ENCODE measurements around the gene LZIC.

The LZIC gene

DNA sequence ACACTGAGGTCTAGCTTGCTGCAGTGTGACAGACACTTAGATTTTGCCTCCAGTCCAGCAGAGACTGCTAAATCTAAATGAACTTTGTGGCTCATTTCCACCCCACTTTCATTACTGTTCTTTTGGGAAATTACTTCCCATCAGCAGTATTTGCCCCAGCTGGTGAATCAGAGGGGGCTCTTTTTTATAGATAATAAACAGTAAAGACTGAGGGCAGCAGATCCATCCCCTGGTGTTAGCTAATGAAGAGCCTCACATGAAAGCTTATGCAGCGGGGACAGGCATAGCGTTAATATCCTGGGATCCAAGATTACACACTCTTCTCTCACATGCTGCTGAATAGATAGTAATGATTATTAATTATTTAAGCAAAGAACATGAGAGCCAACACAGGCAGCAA lies 26.7 kb downstream of the LZIC start:
- no peak for DNase-seq
- no peaks in the 10 kb centered on the region for H3K36me3 ChIP-seq

DNA sequence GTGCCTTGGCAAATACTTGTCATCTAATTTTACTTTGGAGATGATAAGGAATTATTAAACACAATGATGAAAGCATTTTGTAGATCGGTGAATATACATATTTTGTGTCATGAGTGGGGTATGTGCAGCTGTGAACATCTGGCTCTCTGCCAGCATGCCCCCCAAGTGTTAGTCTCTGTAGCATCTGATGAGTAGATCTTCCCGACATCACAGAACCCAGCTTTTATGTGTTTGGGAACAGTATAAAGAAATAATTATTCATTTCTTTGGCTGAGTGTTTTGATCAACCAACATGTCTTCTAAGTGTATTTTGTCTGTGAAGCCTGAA lies 28.6 kb downstream of the LZIC start:
- Histone ChIP-seq H3K36me3 (no peaks in the 10 kb centered on the region), H3K27me3 (no peaks in the 10 kb centered on the region), H3K4me1 (no peaks in the 10 kb centered on the region), H3K9me3 (no peaks in the 10 kb centered on the region), H3K4me3 (ENCODE audit: low read depth, low read length) (no peak overlapping the region)
- TF ChIP-seq, protein P1, sequence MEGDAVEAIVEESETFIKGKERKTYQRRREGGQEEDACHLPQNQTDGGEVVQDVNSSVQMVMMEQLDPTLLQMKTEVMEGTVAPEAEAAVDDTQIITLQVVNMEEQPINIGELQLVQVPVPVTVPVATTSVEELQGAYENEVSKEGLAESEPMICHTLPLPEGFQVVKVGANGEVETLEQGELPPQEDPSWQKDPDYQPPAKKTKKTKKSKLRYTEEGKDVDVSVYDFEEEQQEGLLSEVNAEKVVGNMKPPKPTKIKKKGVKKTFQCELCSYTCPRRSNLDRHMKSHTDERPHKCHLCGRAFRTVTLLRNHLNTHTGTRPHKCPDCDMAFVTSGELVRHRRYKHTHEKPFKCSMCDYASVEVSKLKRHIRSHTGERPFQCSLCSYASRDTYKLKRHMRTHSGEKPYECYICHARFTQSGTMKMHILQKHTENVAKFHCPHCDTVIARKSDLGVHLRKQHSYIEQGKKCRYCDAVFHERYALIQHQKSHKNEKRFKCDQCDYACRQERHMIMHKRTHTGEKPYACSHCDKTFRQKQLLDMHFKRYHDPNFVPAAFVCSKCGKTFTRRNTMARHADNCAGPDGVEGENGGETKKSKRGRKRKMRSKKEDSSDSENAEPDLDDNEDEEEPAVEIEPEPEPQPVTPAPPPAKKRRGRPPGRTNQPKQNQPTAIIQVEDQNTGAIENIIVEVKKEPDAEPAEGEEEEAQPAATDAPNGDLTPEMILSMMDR (IDR thresholded peaks at IDR 0.05; ENCODE audit: low read depth, low read length) = no peak
- DNase-seq = no peak

More for the DNA sequence above, 26.7 kb downstream of the LZIC start:
- H3K4me1 ChIP-seq = no peaks in the 10 kb centered on the region
- no peaks in the 10 kb centered on the region for H3K27me3 ChIP-seq
- no peaks in the 10 kb centered on the region for H3K9me3 ChIP-seq
- TF ChIP-seq, protein P1 (IDR thresholded peaks at IDR 0.05; ENCODE audit: low read depth, low read length) = no peak
- no peak overlapping the region for H3K4me3 ChIP-seq (ENCODE audit: low read depth, low read length)

DNA sequence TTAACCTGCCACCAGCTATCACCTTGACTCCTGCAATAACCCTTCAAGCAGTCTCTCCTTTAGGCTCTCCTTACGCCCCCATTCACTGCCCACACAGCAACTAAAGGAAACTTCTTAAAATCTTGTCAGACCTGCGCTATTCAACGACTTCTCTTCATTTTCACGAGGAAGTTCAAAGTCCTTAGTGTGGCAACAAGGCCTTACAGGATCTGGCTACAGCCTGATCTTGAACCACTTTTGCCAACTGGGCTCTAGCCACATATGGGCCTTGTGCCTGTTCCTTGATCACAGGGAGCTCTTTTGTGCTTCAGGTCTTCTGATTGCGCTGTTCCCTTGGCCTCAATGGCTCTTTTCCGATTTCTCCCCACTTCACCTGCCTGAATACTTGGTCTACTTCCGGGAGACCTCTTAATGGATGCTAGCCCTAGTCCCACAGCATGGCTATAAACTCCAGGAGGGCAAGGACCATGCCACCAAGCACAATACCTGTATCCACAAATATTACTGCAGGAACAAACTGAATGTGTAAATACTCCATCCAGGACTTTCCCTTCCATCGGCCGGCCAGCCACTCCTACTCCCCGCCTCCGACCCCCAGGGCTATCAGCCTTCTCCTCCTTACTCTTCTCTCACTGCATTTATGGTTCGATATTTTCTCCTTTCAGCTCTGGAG lies 30.8 kb downstream of the LZIC start:
- no peak for DNase-seq
- TF ChIP-seq, protein P1 (IDR thresholded peaks at IDR 0.05; ENCODE audit: low read depth, low read length) = no peak
- H3K27me3 ChIP-seq = no peaks in the 10 kb centered on the region
- no peaks in the 10 kb centered on the region for H3K9me3 ChIP-seq
- no peaks in the 10 kb centered on the region for H3K4me1 ChIP-seq
- no peaks in the 10 kb centered on the region for H3K36me3 ChIP-seq
- no peak overlapping the region for H3K4me3 ChIP-seq (ENCODE audit: low read depth, low read length)

DNA sequence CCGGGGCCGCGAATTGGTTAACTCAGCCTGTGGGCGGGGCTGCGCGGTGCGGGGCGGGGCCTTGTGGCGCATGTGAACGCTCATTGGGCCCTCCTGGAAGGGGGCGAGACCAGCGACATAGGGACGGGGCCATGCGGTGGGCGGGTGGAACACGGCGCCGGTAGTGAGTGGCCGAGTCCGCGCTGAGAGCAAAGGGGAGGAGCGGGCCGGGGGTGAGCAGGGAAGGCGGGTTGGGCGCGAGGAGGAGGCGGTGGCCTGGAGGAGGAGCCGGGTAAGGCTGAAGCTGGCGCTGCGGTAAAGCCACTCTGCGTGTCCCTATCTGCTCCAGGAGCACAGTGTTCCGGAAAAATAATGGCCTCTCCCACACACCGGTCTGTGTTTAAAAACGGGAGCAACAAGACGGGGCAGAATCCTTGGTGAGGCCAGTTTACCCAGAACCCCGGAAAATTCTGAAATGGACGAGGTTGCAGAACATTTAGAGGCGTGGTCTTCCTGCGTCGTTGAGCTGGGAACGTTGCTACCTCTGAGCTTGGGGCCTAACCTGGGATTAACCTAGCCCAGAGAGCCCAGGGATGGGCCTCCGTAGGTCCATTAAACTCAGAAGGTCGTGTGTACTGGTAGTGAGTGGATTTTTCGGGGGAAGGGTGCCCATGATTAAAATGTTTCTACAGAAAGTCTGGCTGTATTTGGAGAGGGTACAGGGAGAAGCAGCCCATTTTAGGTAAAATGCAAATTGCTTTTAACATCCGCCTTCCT lies 32.6 kb downstream of the LZIC start:
- H3K36me3 ChIP-seq = no peaks in the 10 kb centered on the region
- no peaks in the 10 kb centered on the region for H3K9me3 ChIP-seq
- DNase-seq = peak; percentile 99
- TF ChIP-seq, protein P1 (IDR thresholded peaks at IDR 0.05; ENCODE audit: low read depth, low read length) = no peak
- peak overlapping the region; percentile 65 for H3K4me3 ChIP-seq (ENCODE audit: low read depth, low read length)
- no peaks in the 10 kb centered on the region for H3K27me3 ChIP-seq
- H3K4me1 ChIP-seq = no peaks in the 10 kb centered on the region

DNA sequence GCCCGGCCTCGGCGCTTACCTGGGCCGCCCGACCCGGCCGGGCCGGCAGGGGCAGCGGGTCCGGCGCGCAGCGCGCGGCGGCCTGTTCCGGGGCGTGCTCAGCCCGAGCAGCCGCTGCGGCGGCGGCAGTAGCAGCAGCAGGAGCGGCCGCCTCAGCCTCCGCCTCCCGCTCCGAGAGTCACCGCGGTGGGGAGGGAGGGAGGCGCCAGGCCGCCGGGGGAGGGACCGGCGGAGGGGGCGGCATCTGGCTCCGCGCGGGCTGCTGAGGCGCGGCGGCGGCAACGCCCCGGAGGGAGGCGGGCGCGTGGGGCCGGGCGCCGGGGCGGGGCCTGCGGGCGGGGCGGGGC lies 33.1 kb downstream of the LZIC start, which contains the start of gene CTNNBIP1:
CTNNBIP1 (minus strand) TSS at position 194 of the 347 bp plus-strand sequence. CDS start 38,205 bp downstream, outside the sequence.
- H3K4me3 ChIP-seq (ENCODE audit: low read depth, low read length) = peak within 1 kb of the TSS; percentile 65
- TF ChIP-seq, protein P1 (IDR thresholded peaks at IDR 0.05; ENCODE audit: low read depth, low read length) = no peak
- no peaks in the 10 kb centered on the region for H3K27me3 ChIP-seq
- H3K9me3 ChIP-seq = no peaks in the 10 kb centered on the region
- no peaks in the 10 kb centered on the region for H3K4me1 ChIP-seq
- H3K36me3 ChIP-seq = no peaks in the 10 kb centered on the region
- DNase-seq = no peak
